Panc1 (cell line): ENCODE results near the gene FXYD7. TPM values are rescaled to one million over a fixed set of nuclear protein-coding genes. Genes with fewer than 3 reads are reported as not detected.

ENCODE experiments used
- ATAC-seq: fragments of 200-7000 bp; cut with Tn5 transposase; 2 replicates; pipeline ENCODE4 v1.9.1; 2020; ENCODE audit warnings: mild to moderate bottlenecking, moderate library complexity
- BruUV-seq: library from RNA; stranded (reverse); fragments of 400-500 nt; replicated peaks from 2 replicates; lab custom pipeline; 2021; lab: Mats Ljungman, UMichigan
- CTCF ChIA-PET: fragments of 300-600 bp; sonication (Branson Sonifier 250); formaldehyde crosslinking; loops from one replicate; lab custom pipeline; 2022; ENCODE audit warnings: antibody characterized with exemption; lab: Charles Lee
- POLR2A ChIA-PET: fragments of 300-600 bp; sonication (Branson Sonifier 250); formaldehyde crosslinking; loops from one replicate; lab custom pipeline; 2022; ENCODE audit warnings: antibody characterized with exemption; lab: Charles Lee
- DNase-seq: peaks from one replicate; pipeline ENCODE4 v3.0.0-alpha.2; 2010; ENCODE audit warnings: low read depth, low spot score
- H3K27ac ChIP-seq: 2 replicates; pipeline ENCODE4 v1.5.1; 2011; ENCODE audit warnings: mild to moderate bottlenecking, low read length, inconsistent platforms
- H3K27me3 ChIP-seq: fragments of 200-500 bp; sonication (Bioruptor generic); 2 replicates; pipeline ENCODE4 v1.6.0; 2014; ENCODE audit warnings: low read length, inconsistent platforms; ENCODE audit not compliant: control insufficient read depth, insufficient read depth
- H3K36me3 ChIP-seq: fragments of 200-500 bp; sonication (Bioruptor generic); 2 replicates; pipeline ENCODE4 v1.5.1; 2014; ENCODE audit warnings: inconsistent platforms, mild to moderate bottlenecking, low read length, moderate library complexity; ENCODE audit not compliant: control insufficient read depth, insufficient read depth
- H3K4me1 ChIP-seq: 2 replicates; pipeline ENCODE4 v1.5.1; 2011; ENCODE audit warnings: inconsistent platforms, mild to moderate bottlenecking, low read length, moderate library complexity; ENCODE audit not compliant: control insufficient read depth, insufficient read depth
- H3K4me3 ChIP-seq, 2 experiments: 2 replicates each; pipeline ENCODE4 v1.5.1; 2011 to 2012; ENCODE audit warnings: low read depth in 2 of 2, low read length in 2 of 2, mild to moderate bottlenecking in 2 of 2, inconsistent platforms in 1 of 2, moderate library complexity in 1 of 2
- H3K9me3 ChIP-seq: fragments of 200-500 bp; sonication (Bioruptor generic); 2 replicates; pipeline ENCODE4 v1.5.1; 2014; ENCODE audit warnings: low read depth, mild to moderate bottlenecking, inconsistent platforms, low read length, moderate library complexity; ENCODE audit not compliant: control insufficient read depth, insufficient read depth
- POLR2AphosphoS5 ChIP-seq: IDR thresholded peaks from 2 replicates; pipeline ENCODE4 v1.6.1; 2012; ENCODE audit warnings: mild to moderate bottlenecking, low read depth, low read length, moderate library complexity
- REST ChIP-seq, 2 experiments: IDR thresholded peaks; 2 replicates each; pipeline ENCODE4 v1.6.1; 2011 to 2012; ENCODE audit warnings: low read depth in 2 of 2, control low read depth in 1 of 2, low read length in 1 of 2, mild to moderate bottlenecking in 1 of 2, moderate library complexity in 1 of 2; ENCODE audit not compliant: insufficient read depth in 1 of 2
- SIN3A ChIP-seq: IDR thresholded peaks from 2 replicates; pipeline ENCODE4 v1.6.1; 2012; ENCODE audit warnings: low read depth, mild to moderate bottlenecking, low read length, moderate library complexity, borderline replicate concordance; ENCODE audit not compliant: insufficient read depth
- TCF7L2 ChIP-seq: IDR thresholded peaks from 2 replicates; pipeline ENCODE4 v1.6.1; 2011; ENCODE audit warnings: mild to moderate bottlenecking, low read depth, low read length, inconsistent platforms
- in situ Hi-C: cut with HindIII; loops from 2 replicates; pipeline ENCODE4 v1.10.0; 2016; ENCODE audit warnings: low sequenced_read_pairs, low pct_unique_long_range_greater_than_20kb
- intact Hi-C: fragments of 100-400 bp; cut with micrococcal nuclease; formaldehyde crosslinking; loops from one replicate; pipeline ENCODE4 v1.10.0; 2022; ENCODE audit not compliant: unreplicated experiment
- total RNA-seq: library from RNA; stranded (reverse); gene quantifications from one replicate; pipeline ENCODE4 v1.2.1, GENCODE V29; 2021; ENCODE audit not compliant: unreplicated experiment
- TF ChIP-seq, protein P1 (sequence below): fragments of 450-650 bp; IDR thresholded peaks from 2 replicates; pipeline ENCODE4 v1.5.1; 2017; ENCODE audit warnings: mild to moderate bottlenecking

The FXYD7 gene
- total RNA-seq, 1 experiment from 2014 or later = not detected

DNA sequence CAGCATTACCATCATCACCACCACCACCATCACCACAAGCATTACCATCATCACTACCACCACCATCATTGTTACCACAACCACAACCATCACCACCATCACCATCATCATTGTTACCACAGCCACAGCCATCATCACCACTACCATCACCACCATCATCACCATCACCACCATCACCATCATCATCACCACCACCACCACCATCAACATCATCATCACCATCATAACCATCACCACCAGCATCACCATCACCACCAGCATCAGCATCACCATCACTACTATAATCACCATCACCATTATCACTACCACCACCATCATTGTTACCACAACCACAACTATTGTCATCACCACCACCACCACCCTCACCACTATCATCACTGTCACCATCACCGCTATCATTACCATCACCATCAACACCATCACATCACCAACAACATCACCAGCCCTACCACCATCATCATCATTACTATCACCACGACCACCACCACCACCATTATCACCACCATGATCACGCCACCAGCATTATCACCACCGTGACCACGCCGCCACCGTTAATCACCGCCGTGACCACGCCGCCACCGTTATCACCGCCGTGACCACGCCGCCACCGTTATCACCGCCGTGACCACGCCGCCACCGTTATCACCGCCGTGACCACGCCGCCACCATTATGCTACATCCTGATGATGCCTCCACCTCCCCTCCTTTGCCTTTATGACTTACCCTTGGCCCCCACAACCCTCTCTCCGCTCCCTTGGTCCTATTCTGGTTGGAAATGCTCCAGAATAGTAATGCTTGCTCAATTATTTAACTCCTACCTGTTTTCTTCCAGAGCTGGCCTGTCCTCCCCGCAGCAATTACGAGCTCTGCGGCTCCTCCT, 37.4 kb upstream of the FXYD7 start:
- no peak overlapping the region for H3K4me3 ChIP-seq
- ChIA-PET POLR2A (no interaction called here), CTCF (no interaction called here)
- BruUV-seq = no TSS peak
- no peaks in the 10 kb centered on the region for H3K4me1 ChIP-seq
- no peaks in the 10 kb centered on the region for H3K27me3 ChIP-seq
- no peaks in the 10 kb centered on the region for H3K9me3 ChIP-seq
- TF ChIP-seq, protein P1, sequence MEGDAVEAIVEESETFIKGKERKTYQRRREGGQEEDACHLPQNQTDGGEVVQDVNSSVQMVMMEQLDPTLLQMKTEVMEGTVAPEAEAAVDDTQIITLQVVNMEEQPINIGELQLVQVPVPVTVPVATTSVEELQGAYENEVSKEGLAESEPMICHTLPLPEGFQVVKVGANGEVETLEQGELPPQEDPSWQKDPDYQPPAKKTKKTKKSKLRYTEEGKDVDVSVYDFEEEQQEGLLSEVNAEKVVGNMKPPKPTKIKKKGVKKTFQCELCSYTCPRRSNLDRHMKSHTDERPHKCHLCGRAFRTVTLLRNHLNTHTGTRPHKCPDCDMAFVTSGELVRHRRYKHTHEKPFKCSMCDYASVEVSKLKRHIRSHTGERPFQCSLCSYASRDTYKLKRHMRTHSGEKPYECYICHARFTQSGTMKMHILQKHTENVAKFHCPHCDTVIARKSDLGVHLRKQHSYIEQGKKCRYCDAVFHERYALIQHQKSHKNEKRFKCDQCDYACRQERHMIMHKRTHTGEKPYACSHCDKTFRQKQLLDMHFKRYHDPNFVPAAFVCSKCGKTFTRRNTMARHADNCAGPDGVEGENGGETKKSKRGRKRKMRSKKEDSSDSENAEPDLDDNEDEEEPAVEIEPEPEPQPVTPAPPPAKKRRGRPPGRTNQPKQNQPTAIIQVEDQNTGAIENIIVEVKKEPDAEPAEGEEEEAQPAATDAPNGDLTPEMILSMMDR = no peak
- TF ChIP-seq POLR2AphosphoS5 = no peak
- TF ChIP-seq TCF7L2 = no peak
- no peak for TF ChIP-seq REST (IDR thresholded peaks at IDR 0.05; ENCODE audit: insufficient read depth in 1 of 2, low read depth in 2 of 2, low read length in 1 of 2)
- TF ChIP-seq SIN3A = no peak
- no peaks in the 10 kb centered on the region for H3K36me3 ChIP-seq
- no peak overlapping the region for H3K27ac ChIP-seq
- no peak for ATAC-seq
- no peak for DNase-seq
- intact Hi-C loops = no loop called here
- in situ Hi-C loops = no loop called here

GRCh38 chr19:35106291-35106583, 36.8 kb upstream of the FXYD7 start:
- H3K4me3 ChIP-seq = no peak overlapping the region
- no TSS peak for BruUV-seq
- no peak for ATAC-seq
- no peaks in the 10 kb centered on the region for H3K36me3 ChIP-seq
- intact Hi-C loops = no loop called here
- H3K9me3 ChIP-seq = no peaks in the 10 kb centered on the region
- no peak overlapping the region for H3K27ac ChIP-seq
- TF ChIP-seq, protein P1 = no peak
- TF ChIP-seq SIN3A (no peak), TCF7L2 (no peak), POLR2AphosphoS5 (no peak), REST (IDR thresholded peaks at IDR 0.05; ENCODE audit: insufficient read depth in 1 of 2, low read depth in 2 of 2, low read length in 1 of 2) (no peak)
- CTCF ChIA-PET = no interaction called here
- DNase-seq = no peak
- POLR2A ChIA-PET = no interaction called here
- no peaks in the 10 kb centered on the region for H3K4me1 ChIP-seq
- in situ Hi-C loops = no loop called here
- H3K27me3 ChIP-seq = no peaks in the 10 kb centered on the region
